ENCODE results near the gene CBR1. TPM values are rescaled to one million over a fixed set of nuclear protein-coding genes. Genes with fewer than 3 reads are reported as not detected.
A peak's percentile ranks its signal among the peaks of the same experiment; 100 is the strongest.

The CBR1 gene
- total RNA-seq, 1 experiment from 2014 or later = 41.1 TPM

DNA sequence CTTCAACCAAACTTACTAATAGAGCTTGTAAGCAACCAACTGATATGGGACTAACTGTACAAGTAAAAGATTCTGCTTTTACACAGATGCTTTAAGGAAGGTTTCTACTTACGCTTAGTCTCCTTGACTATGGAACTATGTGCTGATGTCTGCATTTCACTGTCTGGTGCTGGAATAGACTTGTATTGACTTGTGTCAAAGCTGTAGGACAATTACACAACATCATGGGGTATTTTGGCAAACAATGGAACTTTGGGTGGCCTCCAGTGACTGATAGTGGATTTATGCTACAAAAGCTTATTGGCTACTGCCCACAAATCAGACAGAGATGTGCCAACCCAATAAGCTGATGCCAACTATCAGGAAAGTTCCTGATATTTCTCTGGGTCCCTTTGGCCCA, 10.6 kb downstream of the CBR1 start:
- Histone ChIP-seq H3K9me3 (no peaks in the 10 kb centered on the region), H3K4me1 (no peaks in the 10 kb centered on the region), H3K36me3 (ENCODE audit: control insufficient read depth, insufficient read depth, low read length) (no peaks in the 10 kb centered on the region), H3K27me3 (replicated peaks; ENCODE audit: control insufficient read depth, insufficient read depth, low read length) (no peaks in the 10 kb centered on the region), H3K4me3 (ENCODE audit: low read depth, low read length) (no peak overlapping the region)
- Mint-ChIP-seq H3K9me3 (ENCODE audit: unreplicated experiment) (no peaks in the 10 kb centered on the region), H3K27me3 (ENCODE audit: insufficient read depth, unreplicated experiment) (no peaks in the 10 kb centered on the region), H3K4me3 (ENCODE audit: unreplicated experiment) (no peak overlapping the region), H3K4me1 (ENCODE audit: low read depth, unreplicated experiment) (peaks cover 13% of the 10 kb centered on the region), H3K36me3 (ENCODE audit: insufficient read depth, unreplicated experiment) (no peaks in the 10 kb centered on the region), H3K27ac (ENCODE audit: unreplicated experiment) (no peak overlapping the region)
- TF ChIP-seq, protein P1, sequence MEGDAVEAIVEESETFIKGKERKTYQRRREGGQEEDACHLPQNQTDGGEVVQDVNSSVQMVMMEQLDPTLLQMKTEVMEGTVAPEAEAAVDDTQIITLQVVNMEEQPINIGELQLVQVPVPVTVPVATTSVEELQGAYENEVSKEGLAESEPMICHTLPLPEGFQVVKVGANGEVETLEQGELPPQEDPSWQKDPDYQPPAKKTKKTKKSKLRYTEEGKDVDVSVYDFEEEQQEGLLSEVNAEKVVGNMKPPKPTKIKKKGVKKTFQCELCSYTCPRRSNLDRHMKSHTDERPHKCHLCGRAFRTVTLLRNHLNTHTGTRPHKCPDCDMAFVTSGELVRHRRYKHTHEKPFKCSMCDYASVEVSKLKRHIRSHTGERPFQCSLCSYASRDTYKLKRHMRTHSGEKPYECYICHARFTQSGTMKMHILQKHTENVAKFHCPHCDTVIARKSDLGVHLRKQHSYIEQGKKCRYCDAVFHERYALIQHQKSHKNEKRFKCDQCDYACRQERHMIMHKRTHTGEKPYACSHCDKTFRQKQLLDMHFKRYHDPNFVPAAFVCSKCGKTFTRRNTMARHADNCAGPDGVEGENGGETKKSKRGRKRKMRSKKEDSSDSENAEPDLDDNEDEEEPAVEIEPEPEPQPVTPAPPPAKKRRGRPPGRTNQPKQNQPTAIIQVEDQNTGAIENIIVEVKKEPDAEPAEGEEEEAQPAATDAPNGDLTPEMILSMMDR (IDR thresholded peaks at IDR 0.05; ENCODE audit: insufficient read depth in 1 of 2, low read depth in 1 of 2, low read length in 1 of 2, severe bottlenecking in 1 of 2, unreplicated experiment in 1 of 2) = no peak
- POLR2A ChIA-PET = no interaction called here
- intact Hi-C loops (cut with micrococcal nuclease; ENCODE audit: unreplicated experiment) = no loop called here
- CTCF ChIA-PET = no interaction called here
- no TSS peak for BruUV-seq (replicated peaks)
- DNase-seq = no peak

DNA sequence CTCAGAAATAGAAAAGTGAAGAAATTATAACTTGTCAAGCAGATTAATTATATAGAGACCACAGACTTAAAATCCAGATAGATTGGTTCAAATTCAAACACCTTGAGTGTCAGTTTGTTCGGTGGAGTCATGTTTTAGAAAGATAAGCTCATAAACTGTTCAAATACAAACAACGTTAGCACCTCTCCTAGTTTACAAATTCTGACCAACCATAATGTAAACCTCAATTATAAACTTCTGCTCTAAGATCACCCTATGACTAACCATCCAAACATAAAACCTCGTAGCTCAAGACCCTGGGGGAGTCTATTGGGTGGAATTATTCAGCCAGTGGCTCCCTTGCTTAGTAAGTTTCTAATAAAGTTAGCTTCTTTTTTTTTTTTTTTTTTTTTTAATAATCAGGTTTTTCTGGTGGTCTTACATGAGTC, 12.4 kb downstream of the CBR1 start:
- Histone ChIP-seq H3K9me3 (no peaks in the 10 kb centered on the region), H3K36me3 (ENCODE audit: control insufficient read depth, insufficient read depth, low read length) (no peaks in the 10 kb centered on the region), H3K4me1 (no peaks in the 10 kb centered on the region), H3K4me3 (ENCODE audit: low read depth, low read length) (no peak overlapping the region), H3K27me3 (replicated peaks; ENCODE audit: control insufficient read depth, insufficient read depth, low read length) (no peaks in the 10 kb centered on the region)
- intact Hi-C loops (cut with micrococcal nuclease; ENCODE audit: unreplicated experiment) = no loop called here
- Mint-ChIP-seq H3K4me3 (ENCODE audit: unreplicated experiment) (no peak overlapping the region), H3K27ac (ENCODE audit: unreplicated experiment) (no peak overlapping the region), H3K27me3 (ENCODE audit: insufficient read depth, unreplicated experiment) (no peaks in the 10 kb centered on the region), H3K36me3 (ENCODE audit: insufficient read depth, unreplicated experiment) (no peaks in the 10 kb centered on the region), H3K4me1 (ENCODE audit: low read depth, unreplicated experiment) (peaks cover 7% of the 10 kb centered on the region), H3K9me3 (ENCODE audit: unreplicated experiment) (no peaks in the 10 kb centered on the region)
- ChIA-PET POLR2A (interaction anchor here (0.6 kb wide), 1 partner anchor 23 kb away, joined by 4 read pairs; no protein-coding TSS in a partner anchor), CTCF (no interaction called here)
- BruUV-seq (replicated peaks) = no TSS peak
- no peak for DNase-seq
- TF ChIP-seq, protein P1 (IDR thresholded peaks at IDR 0.05; ENCODE audit: insufficient read depth in 1 of 2, low read depth in 1 of 2, low read length in 1 of 2, severe bottlenecking in 1 of 2, unreplicated experiment in 1 of 2) = no peak

DNA sequence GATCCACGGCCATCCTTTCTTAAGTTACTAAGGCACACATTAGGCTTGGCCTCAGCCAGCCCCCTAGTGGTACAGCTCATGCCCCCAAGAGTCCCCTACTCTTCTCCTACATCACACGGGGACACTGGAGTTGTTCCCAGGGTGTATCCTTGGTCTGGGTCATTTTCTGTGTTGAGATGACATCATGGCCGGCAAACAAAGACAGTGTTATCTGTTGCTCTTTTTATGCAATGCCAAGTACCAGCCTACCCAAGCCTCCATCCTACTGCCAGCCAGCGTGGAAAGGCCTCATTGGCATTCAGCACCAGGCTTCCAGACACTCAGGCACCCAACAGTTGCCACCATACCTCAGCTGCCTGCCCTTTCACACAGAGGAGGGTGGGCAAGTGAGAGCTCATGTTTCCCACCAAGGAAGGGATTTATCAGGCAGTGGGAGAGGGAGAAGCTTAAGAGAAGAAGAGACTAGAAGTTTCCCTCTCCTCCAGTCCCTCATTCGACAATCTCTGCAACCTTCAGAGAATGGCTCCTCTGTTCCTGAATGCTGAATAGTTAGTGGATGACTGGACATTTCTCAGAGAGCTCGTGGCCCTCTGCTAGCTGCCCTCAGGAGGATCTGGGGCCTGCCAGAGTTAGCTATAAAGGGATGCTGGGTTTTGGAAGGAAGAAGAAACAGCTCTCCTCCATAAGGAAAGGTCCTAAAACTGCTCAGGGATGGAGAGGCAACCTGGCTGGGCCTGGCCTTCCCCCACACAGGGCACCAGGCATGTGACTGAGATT, 17.7 kb downstream of the CBR1 start:
- Histone ChIP-seq H3K4me3 (ENCODE audit: low read depth, low read length) (no peak overlapping the region), H3K36me3 (ENCODE audit: control insufficient read depth, insufficient read depth, low read length) (no peaks in the 10 kb centered on the region), H3K27me3 (replicated peaks; ENCODE audit: control insufficient read depth, insufficient read depth, low read length) (no peaks in the 10 kb centered on the region), H3K4me1 (no peaks in the 10 kb centered on the region), H3K9me3 (no peaks in the 10 kb centered on the region)
- BruUV-seq (replicated peaks) = no TSS peak
- Mint-ChIP-seq H3K27ac (ENCODE audit: unreplicated experiment) (no peak overlapping the region), H3K9me3 (ENCODE audit: unreplicated experiment) (no peaks in the 10 kb centered on the region), H3K4me3 (ENCODE audit: unreplicated experiment) (no peak overlapping the region), H3K36me3 (ENCODE audit: insufficient read depth, unreplicated experiment) (no peaks in the 10 kb centered on the region), H3K4me1 (ENCODE audit: low read depth, unreplicated experiment) (no peaks in the 10 kb centered on the region), H3K27me3 (ENCODE audit: insufficient read depth, unreplicated experiment) (no peaks in the 10 kb centered on the region)
- TF ChIP-seq, protein P1 (IDR thresholded peaks at IDR 0.05; ENCODE audit: insufficient read depth in 1 of 2, low read depth in 1 of 2, low read length in 1 of 2, severe bottlenecking in 1 of 2, unreplicated experiment in 1 of 2) = peak; percentile 41 to 42
- ChIA-PET POLR2A (no interaction called here), CTCF (no interaction called here)
- intact Hi-C loops (cut with micrococcal nuclease; ENCODE audit: unreplicated experiment) = no loop called here
- DNase-seq = no peak

Measured in Caco-2 (cell line).